8988T (cell line): ENCODE measurements around the gene BDH1.

Source experiments
- DNase-seq: peaks from one replicate; pipeline ENCODE4 v3.0.0; 2011

Gene BDH1

GRCh38 chr3:197547306-197548011 lies 8.3 kb downstream of the BDH1 start:
- no peak for DNase-seq

- no peak for DNase-seq
Measured at GRCh38 chr3:197546307-197547085, 9.3 kb downstream of the BDH1 start.

- DNase-seq = no peak
Measured at GRCh38 chr3:197545571-197545970, 10.2 kb downstream of the BDH1 start.

GRCh38 chr3:197545101-197545500 lies 10.7 kb downstream of the BDH1 start:
- no peak for DNase-seq

GRCh38 chr3:197542741-197543454 lies 12.9 kb downstream of the BDH1 start:
- no peak for DNase-seq

- no peak for DNase-seq
Measured at GRCh38 chr3:197541756-197542539, 13.8 kb downstream of the BDH1 start.

- DNase-seq = no peak
Measured at GRCh38 chr3:197540961-197541377, 14.8 kb downstream of the BDH1 start.

GRCh38 chr3:197539651-197540051 lies 16.1 kb downstream of the BDH1 start:
- no peak for DNase-seq

GRCh38 chr3:197533927-197534725 lies 21.6 kb downstream of the BDH1 start:
- no peak for DNase-seq

- no peak for DNase-seq
Measured at GRCh38 chr3:197533396-197533795, 22.4 kb downstream of the BDH1 start.

GRCh38 chr3:197532388-197532787 lies 23.4 kb downstream of the BDH1 start:
- DNase-seq = no peak

- no peak for DNase-seq
Measured at GRCh38 chr3:197528190-197528589, 27.6 kb downstream of the BDH1 start.

GRCh38 chr3:197527569-197527968 lies 28.2 kb downstream of the BDH1 start:
- no peak for DNase-seq

- no peak for DNase-seq
Measured at GRCh38 chr3:197525706-197526105, 30.1 kb downstream of the BDH1 start.

- no peak for DNase-seq
Measured at GRCh38 chr3:197524128-197524527, 31.6 kb downstream of the BDH1 start.

GRCh38 chr3:197523526-197523925 lies 32.2 kb downstream of the BDH1 start:
- DNase-seq = no peak

GRCh38 chr3:197522881-197523441 lies 32.8 kb downstream of the BDH1 start:
- DNase-seq = no peak

GRCh38 chr3:197522183-197522715 lies 33.5 kb downstream of the BDH1 start:
- DNase-seq = no peak

GRCh38 chr3:197521277-197522182 lies 34.2 kb downstream of the BDH1 start:
- no peak for DNase-seq
